NCI-H2196 treated with DMSO at 0.1 percent for 48 hours (cell line): ENCODE results near the gene SRP14.

ENCODE experiments used
- DNase-seq: peaks from one replicate; lab custom pipeline; 2025; ENCODE audit not compliant: unreplicated experiment; lab: John Stamatoyannopoulos, UW

SRP14 gene

GRCh38 chr15:40069178-40070165 lies 30.5 kb upstream of the SRP14 start:
- peak; percentile 76 for DNase-seq

- no peak for DNase-seq
Observed at GRCh38 chr15:40067921-40068624, 29.1 kb upstream of the SRP14 start.

- DNase-seq: no peak
Observed at GRCh38 chr15:40066589-40066988, 27.6 kb upstream of the SRP14 start.

- DNase-seq: peak; percentile 24
Observed at GRCh38 chr15:40065166-40065565, 26.2 kb upstream of the SRP14 start.

- no peak for DNase-seq
Observed at GRCh38 chr15:40064231-40064894, 25.4 kb upstream of the SRP14 start.

GRCh38 chr15:40063563-40064011 lies 24.6 kb upstream of the SRP14 start:
- no peak for DNase-seq

- DNase-seq: no peak
Observed at GRCh38 chr15:40062816-40063562, 24.0 kb upstream of the SRP14 start.

- no peak for DNase-seq
Observed at GRCh38 chr15:40061212-40061901, 22.4 kb upstream of the SRP14 start.

GRCh38 chr15:40060236-40060961 lies 21.4 kb upstream of the SRP14 start:
- no peak for DNase-seq

GRCh38 chr15:40059821-40060220 lies 20.8 kb upstream of the SRP14 start:
- no peak for DNase-seq

GRCh38 chr15:40058476-40059140 lies 19.6 kb upstream of the SRP14 start:
- no peak for DNase-seq

GRCh38 chr15:40055576-40056293 lies 16.8 kb upstream of the SRP14 start:
- DNase-seq: no peak

- peak; percentile 56 for DNase-seq
Observed at GRCh38 chr15:40054855-40055575, 16.0 kb upstream of the SRP14 start.

GRCh38 chr15:40054605-40054854 lies 15.5 kb upstream of the SRP14 start:
- DNase-seq: no peak

GRCh38 chr15:40053831-40054604 lies 15.0 kb upstream of the SRP14 start:
- no peak for DNase-seq

- DNase-seq: no peak
Observed at GRCh38 chr15:40053079-40053830, 14.3 kb upstream of the SRP14 start.
